Hepatic stellate cell (primary cell): ENCODE measurements around the gene CA10.

Source experiments
- DNase-seq: peaks from one replicate; pipeline ENCODE4 v3.0.0; 2011; ENCODE audit warnings: low spot score

The CA10 gene

DNA sequence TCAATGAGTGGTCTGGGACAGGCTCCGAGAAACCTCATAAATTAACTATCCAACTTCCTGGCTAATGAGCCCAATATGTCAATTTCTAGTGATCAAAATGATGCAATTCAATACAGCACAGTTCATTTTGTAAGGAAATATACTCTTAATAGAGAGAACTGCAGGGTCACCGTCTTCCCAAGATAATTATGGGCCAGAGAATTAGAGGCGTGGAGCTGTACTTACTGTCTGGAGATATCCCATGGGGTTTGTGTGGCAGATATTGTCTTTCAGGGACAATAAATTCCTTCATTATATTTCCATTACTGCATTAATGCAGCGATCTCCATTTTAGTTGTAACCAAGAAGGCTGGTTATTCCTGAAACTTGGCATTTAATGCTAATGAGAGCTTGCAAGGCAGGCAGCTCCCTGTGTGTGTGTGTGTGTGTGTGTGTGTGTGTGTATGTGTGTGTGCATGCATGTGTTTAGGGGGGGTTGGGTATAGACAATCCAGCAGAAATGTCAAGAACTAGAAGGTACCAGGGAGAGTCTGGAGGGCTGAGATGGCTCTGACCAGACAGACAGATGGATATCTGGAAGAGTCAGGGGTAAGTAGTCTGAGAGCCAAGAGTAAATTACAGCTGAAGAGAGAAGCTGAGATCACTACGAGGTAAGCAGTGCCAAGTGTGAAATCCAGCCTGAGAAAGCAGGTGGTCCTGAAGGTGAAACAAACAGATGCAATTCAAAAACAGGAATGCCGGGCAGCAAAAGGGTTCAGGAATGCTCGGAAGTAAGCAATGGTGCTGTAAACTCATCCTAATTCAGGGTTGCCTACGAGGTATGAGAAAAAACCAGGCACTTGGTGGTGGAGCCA is 393.0 kb downstream of the CA10 start:
- DNase-seq = no peak

DNA sequence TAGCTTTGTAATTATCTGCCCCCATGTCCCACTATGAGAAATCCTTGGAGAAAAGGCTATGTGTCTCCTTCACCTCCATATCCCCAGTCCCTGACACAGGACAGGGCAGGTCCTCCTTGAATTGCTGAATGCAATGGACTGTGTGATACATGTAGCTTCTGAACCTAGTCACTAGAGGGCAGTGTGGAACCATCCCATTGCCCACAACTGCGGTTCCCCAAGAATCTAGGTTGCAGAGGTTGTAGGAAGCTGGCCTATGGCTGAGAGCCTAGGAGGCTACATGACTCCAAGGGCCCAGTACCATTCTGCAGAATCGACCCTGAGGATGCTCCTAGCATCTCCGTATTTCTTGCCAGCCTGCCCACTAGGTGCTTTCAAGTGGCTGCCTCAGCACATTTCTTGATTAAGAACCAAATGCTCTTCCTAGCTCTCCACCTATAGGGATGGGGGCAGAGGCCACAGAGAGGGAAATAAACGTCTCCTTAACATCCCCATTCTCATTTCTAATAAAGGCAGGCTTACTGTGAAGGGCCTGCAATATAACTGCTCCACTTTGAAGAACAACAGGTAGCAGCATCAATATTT is 394.0 kb downstream of the CA10 start:
- peak; percentile 34 for DNase-seq

DNA sequence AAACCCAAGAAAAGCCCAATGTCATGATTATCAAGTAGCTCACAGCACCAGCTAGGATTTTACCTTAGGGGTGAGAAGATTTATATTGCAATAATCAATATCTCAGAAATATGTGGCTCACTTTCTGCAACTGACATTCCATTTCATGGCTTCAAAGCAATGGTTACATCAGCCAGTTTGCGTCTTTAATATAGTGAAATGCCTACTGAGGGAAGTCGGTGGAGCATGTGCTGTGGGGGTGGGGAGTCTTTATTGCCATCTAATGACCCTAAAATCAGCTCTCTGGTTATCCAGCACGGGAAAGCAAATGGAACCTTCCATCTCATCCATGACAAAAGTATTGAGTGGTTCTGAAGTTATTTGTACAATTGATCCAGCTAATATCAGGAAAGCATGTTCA is 395.5 kb downstream of the CA10 start:
- DNase-seq = no peak

DNA sequence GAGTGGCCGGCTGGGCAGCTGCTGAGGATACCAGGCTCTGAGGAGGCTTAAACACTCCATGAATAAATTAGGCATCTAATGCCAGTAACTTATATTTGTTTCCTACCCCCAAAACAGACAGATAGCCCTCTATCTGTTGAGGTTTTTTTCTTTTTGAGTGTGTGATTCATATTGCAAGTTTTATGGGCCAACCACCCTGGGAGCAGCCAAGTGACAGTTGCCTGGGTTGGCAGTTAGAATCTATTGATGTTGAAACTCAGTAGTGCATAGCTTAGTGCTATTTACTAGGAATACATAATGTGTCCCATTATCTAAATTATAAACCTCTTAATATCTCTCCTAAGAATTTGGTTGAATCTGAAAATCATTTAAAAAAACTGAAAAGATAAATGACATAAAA is 397.4 kb downstream of the CA10 start:
- DNase-seq = no peak

DNA sequence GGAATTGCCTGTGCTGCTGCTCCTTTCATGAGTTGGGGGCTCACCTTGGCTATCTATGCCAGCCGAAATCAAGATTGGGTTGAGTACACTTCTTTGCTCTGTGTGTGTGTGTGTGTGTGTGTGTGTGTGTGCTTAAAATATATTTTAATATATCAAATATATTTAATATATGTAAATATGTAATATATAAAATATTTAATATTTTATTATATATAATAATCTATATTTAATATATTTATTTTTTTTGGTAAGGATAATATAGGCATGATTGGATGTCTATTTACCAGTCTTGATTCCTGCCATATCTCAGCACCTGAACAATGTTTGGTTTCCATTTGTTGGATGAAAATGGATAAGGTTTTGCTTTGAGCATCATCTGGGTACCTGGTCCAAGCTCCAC is 399.3 kb downstream of the CA10 start:
- DNase-seq = no peak

DNA sequence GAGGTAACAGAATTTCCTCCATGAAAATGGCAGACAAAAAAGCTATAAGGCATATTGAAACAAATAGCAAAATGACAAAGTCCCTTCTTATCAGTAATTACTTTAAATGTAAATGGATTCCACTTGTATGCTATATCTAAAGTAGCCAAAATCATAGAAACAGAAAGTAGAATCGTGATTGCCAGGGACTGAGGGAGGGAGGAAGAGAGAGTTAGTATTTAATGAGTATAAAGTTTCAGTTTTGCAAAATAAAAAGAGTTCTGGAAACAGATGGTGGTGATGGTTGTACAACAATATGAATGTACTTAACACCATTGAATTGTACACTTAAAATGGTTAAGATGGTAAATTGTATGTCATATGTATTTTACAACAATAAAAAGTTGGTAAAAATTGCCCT is 407.4 kb downstream of the CA10 start:
- DNase-seq = no peak

DNA sequence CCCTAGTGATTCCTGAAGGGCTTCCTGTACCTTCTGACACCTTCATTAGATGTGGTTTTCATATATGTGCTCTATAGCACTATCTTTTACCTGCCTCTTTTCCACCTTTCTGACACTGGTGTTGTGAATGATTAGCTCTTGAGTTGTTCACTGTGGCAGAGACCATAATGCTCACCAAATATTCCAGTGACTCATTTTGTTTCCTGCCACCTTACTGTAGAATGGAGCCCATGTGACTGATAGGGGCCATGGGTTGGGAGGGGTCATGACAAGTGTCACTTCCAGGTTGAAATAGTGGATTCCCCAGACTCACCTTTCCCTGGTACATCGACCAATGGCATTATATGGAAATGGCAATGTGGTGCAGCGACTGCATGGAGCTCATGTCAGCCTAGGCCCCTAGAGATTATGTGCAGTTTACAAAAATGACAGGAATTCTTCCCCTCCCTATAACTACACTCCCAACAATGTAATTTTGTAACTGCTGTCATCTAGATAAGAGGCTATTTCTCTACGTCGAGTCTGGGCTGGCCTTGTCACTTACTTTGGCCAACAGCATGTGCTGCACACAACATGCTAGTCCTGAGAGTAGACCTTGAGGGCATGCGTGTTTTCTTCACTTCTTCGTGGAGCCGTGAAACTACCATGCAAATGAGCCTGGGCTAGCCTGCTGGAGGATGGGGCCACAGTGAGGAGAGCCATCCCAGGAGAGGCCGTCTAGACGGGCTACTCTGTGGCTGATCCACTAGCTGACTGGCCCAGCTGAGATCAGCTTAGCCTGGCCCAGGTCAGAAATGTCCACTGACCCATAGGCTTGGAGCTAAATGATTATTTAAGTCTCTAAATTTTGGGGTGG is 409.5 kb downstream of the CA10 start:
- no peak for DNase-seq

DNA sequence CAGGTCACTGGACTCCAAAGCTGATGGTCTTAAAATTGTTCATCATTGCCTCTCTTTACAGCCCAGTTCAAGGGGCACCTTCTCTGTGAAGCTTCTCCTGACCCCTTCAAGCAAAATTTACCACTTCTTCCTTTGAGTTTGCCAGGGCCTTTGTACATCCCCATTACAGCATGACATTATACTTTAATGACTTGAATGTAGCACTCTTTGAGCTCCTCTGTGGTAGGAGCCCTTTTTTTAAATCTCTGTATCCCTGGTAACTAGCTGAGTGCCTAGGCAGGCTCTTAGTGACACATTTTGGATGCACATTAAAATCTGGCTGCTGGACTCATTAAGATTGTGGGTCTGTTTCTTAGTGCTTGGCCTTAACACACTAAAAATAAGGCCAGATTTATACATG is 412.1 kb downstream of the CA10 start:
- no peak for DNase-seq

DNA sequence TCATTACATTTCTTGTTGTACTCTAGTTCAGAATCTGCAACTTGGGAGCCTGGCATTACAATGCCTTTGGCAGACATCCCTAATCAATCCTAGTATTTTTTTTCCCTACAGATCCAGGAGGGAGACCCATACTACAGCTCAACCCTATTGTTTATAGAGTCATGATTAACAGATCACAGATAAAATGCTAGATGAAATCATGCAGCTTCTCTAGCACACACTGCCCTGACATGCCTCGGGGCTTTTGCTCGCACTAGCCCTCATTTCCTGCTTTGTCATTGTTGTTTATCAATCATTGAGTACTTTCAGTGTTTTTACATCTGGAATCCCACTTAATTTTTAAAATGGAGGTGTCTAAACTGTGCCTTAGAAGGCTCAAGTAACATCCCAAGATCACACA is 412.5 kb downstream of the CA10 start:
- no peak for DNase-seq

DNA sequence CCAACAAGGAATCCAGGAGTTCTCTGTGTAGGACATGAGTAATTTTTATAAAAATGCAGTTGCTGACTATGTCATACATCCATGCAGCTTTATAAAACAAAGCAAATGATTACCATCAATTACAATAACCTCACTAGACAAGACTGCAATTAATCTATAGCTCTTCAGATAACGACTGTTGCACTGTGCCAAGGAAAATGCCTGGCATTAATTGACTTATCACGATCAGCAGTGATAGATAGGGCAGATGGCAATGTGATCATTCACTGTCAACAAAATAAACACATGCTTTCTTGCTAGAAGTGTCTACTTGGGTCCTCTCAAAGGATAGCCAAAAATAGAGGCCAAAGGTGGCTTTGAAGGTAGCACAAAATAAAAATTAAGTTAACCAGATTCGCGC is 415.0 kb downstream of the CA10 start:
- DNase-seq = no peak

DNA sequence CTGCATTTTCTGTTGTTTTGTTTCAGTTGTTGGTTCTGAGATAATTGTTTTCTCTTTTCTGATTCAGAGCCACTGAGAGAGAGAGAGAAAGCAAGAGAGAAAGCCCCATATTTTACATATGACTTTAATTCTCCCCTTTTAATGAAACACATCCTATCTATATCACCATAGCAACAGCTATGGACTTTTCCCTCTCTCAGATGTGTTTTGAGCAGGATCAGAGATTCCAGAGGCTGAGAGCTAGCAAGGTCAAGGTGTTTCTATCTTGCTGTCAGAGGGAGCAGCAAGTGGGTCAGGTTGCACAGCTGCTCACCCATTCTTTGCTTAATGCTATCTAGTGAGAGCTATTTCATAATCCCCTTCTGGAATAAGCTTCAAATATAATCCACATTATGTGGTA is 415.9 kb downstream of the CA10 start:
- no peak for DNase-seq

DNA sequence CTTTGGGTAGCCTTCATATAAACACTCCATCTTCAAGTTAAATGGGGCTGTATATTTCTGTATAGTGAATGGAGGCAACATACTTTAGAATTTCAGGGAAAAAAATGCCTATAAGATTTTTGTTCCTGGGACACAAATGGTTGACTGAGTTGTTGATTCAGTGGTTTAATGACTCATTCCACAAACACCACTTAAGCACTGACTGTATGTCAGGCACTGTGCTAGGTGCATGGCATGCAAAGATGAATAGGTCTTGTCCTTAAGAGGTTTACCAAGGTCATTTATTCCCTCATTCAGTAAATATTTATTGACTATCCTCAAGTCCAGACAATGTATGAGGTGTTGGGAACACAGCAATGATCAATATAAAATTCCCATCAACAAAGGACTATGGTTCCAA is 417.1 kb downstream of the CA10 start:
- DNase-seq = no peak

DNA sequence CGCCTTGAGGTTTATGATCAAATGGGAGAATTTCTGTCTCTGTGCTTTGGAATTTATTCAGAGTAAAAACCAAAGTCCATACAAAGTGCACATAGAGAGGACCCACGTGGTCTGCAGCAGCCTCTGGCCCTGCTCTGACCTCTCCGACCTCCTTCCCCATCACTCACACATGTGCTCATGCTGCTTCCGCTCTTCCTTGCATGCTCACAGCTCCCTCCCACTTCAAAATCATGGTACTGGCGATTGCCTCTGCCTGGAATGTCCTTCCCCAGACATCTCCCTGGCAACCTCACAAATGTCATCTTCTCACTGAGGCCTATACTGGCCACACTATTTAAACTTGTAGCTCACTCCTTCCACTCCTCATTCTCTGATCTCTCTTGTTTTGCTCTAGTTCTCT is 418.0 kb downstream of the CA10 start:
- DNase-seq = no peak

DNA sequence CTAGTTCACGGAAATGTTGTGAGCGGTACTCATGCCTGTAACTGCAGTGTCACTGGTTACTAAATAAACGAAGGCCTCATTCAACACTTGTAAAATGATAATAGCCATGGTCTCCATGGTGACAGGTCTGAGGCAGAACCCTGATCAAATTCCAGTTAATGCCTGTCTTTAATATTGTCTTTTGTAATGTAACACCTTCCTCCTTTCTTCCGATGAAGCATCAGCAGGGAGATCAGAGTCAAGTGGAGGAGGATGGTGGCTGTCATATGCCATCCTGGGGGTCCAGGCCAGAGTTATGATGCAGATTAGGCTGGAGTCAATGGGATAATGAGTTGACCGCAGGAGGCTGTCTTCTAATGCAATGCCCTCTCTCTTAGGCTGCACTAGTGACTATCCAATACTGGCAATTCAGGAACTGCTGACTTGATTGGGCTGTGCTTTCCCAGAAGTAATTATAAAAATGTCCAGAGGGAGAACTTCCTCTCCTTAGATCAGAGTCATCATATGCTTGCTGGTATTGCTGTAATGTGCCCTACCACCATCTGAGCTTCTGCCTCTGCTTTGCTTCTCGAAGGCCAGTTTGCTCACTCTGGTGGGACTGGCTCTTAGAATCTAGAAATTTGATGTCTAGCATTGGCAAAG is 419.1 kb downstream of the CA10 start:
- no peak for DNase-seq

DNA sequence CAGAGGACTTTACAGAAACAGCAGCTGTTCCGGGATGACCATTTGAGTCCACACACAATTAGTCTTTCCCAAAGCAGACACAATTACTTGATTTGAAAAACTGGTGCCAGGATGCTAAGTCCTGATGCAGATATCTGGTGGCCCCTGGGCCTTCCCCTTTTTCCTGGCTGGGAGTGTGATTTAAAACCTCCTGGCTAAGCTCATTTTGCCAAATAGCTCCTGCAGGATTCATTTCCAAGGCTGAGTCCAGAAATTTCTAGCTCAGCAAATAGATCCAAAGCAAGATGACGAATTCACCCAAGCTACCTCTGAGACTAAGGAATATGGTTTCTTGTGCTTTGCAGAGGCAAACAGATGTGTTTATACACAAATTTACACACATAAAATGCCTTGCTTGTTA is 422.2 kb downstream of the CA10 start:
- DNase-seq = no peak

DNA sequence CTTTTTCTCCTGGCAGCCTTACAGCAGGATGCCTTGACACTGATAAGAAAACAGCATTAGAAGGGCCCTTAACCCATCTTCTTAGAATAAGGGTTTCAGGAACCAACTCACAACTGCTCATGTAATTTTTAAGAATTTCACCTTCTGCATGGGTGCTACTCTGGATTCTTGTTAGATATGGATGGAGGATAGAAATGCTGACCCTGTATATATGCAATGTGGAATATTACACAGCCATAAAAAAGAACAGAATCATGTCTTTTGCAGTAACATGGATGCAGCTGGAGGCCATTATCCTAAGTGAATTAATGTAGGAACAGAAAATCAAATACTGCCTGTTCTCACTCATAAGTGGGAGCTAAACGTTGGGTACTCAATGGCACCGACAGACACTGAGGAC is 423.5 kb downstream of the CA10 start:
- no peak for DNase-seq

DNA sequence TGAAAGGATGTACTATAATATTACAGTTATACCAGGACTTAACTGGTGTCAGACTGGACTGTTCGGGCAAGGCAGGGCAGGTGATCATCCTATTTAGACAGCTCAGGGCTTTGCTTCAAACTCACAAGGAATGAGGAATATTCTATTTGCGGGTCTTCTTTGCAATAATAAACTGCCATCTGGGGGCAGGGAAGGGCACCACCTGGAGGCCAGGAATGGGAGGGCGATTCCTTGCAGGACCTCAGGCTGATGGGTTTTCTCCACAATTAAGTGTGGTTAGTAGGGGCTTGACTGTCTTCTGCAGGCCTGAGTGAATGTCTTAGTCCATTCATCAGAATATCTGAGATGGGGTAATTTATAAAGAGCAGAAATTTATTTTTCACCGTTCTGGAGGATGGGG is 424.1 kb downstream of the CA10 start:
- no peak for DNase-seq

DNA sequence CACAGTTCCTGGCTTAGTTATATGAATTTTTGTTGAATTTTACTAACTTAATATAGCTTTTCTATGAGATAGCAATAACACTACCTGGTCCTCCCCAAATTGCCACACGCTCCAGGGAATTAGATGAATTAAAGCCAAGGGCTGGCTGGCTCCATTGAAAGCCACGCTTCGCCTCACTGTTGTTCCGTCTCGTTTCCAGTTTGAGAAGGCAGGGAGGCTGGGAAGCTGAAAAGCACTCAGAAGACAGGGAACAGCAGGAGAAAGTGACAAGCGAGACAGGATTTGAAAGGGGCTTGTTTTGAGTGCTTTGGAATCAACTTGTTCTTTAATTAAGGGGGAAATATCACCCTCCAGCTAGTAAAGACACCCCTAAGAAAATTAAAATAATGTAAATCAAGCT is 425.3 kb downstream of the CA10 start:
- DNase-seq = no peak

DNA sequence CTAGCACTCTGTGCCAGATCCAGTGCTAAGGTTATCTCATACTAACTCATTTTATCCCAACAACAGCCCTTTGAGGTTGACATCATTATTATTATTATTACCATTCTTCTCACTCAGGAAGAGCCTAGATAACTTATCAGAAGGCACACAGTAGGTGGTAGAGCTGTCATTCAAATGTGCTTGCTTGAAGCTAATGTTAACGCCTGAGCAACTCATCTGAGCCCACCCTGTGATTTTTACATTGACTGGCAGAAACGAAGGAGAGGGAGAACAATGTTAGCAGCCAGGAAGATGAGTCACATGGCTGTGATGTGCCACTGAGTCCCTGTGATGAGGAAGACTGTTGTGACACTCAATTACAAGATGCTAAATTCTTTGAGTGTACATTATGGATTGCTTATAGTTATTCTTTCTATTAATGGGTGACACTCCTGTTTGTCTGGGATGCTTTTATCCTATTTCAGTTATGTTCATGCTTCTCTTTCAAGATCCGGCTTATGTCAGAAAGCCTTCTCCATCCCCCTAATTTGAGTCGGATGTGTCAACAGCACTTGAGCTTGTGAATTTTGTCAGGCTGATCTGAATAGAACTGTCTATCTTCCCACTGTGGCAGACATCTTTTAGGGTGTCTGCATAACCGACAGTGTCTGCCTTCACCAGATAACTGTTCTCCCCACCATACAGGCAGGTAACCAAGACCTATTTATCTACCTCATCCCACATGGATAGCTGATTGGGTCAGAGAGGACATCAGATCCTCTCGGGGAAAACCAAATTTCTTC is 426.4 kb downstream of the CA10 start:
- no peak for DNase-seq

DNA sequence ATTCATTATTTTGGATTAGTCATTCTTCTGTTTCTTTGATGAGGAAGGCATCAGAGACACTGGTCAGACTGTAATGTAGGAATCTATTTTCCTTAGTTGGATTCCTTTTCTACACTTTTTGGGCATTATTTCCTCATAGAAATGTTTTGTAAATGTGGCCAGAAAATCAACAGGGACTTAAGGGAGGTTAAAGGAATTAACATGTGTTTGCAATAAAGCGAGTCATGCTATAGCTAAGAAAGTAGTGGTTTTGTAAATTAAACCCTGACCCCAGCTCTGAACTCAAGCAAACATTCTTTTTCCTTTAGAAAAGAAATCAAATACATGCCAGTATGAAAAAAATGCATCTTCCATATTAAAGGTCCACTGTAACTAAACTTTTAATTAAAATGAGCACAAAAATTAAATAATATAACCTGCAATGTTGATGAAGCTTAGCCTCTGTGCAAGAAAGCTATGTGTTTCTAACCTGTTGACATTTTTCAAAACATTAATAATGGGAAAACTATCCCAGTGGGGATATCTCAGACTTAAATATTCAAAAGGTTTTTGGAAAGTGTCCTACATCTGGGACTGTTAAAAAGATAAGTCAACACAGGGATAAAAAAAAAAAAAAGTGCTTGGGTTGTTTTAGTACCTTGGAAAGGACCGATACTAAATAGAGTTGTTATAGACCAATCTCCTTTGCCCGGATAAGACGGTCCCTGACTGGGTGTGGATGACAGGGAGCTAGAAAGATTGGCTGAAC is 428.0 kb downstream of the CA10 start:
- no peak for DNase-seq

DNA sequence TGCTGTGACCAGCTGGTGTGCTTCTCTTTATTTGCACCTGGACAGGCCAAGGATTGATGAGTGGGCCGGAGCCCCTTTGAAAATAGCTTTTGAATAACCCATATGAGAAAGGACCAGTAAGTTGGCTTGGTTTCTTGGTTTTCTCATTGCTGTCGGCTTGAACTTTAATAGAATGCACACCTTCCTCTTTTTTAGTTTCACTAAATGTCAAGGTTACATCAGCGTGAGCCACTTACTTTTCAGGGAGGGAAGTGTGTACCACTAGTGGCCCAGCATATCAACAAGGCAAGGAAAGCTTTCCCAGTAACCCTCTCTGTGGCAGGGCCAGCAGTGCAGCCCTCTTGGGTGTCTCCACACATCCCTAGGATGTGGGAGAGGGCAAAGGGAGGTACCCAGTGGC is 433.3 kb downstream of the CA10 start:
- no peak for DNase-seq
